Pancreas (tissue), 10 donors: ENCODE data around the gene ARL15. TPM values are rescaled to one million over a fixed set of nuclear protein-coding genes. Genes with fewer than 3 reads are reported as not detected.

ENCODE experiments used
- ATAC-seq, 4 donors: fragments of 200-7000 bp; cut with Tn5 transposase; one replicate each; pipeline versions ENCODE4 v1.8.0 to v1.9.1; 2020; ENCODE audit warnings: mild to moderate bottlenecking in 4 of 4, moderate library complexity in 4 of 4
- DNase-seq, 6 donors: peaks; one replicate each; pipeline ENCODE4 v3.0.0-alpha.2; 2020
- FAIRE-seq: peaks from 2 replicates; lab custom pipeline; 2012; peaks lifted over from hg19 to GRCh38; lab: Jason Lieb, UNC
- H3K27ac ChIP-seq, 4 donors: fragments of 200-600 bp; sonication (generic); 1 replicate in 3 of 4; 2 replicates in 1 of 4; pipeline versions ENCODE4 v1.5.0 to v1.8.0; 2020
- H3K27me3 ChIP-seq, 4 donors: fragments of 200-600 bp; one replicate each; pipeline ENCODE4 v1.8.0; 2021
- H3K36me3 ChIP-seq, 3 donors: fragments of 200-600 bp; sonication (generic) in 1 of 3; one replicate each; pipeline versions ENCODE4 v1.5.0 to v1.8.0; 2020 to 2021
- H3K4me1 ChIP-seq, 3 donors: fragments of 200-600 bp; one replicate each; pipeline ENCODE4 v1.8.0; 2021
- H3K4me3 ChIP-seq, 4 donors: fragments of 200-600 bp; sonication (generic) in 2 of 4; one replicate each; pipeline versions ENCODE4 v1.5.0 to v1.8.0; 2020 to 2021
- H3K9me3 ChIP-seq, 4 donors: fragments of 200-600 bp; one replicate each; pipeline ENCODE4 v1.8.0; 2021
- CTCF ChIP-seq, 4 donors: fragments of 200-600 bp; sonication (generic) in 3 of 4; IDR thresholded peaks; one replicate each; pipeline versions ENCODE4 v1.5.0 to v1.8.0; 2021; ENCODE audit warnings: antibody characterized with exemption in 4 of 4
- WGBS, 2 donors: extraction: QIAGEN DNeasy Blood & Tissue Kit; methylation state at CpG; one replicate each; pipeline ENCODE4 v1.1.7; 2013; 5-methylcytosine and 5-hydroxymethylcytosine counted together
- intact Hi-C, 3 donors: fragments of 100-400 bp; cut with DNase I; formaldehyde crosslinking; loops; one replicate each; pipeline versions ENCODE4 v1.11.1 to v1.14.2; 2022
- polyA plus RNA-seq, 2 donors: library from polyadenylated mRNA; stranded (reverse); fragments of 200-250 nt; gene quantifications; one replicate each; pipeline ENCODE4 v1.2.3, GENCODE V29; 2013
- total RNA-seq, 6 donors: library from RNA; stranded (reverse); fragmentation: NEBNext Ultra II Directional in 4 of 6; extraction: Animal tissue kit (Norgen Biotek cat#: 25700) in 4 of 6; gene quantifications; one replicate each; pipeline versions ENCODE4 v1.2.1 to v1.2.4, GENCODE V29; 2021 to 2023
- donor health status: healthy with polysubstance abuse.
- donor health status: DM: no; HTN: no; CAD: no; lungs with moderate emphysema.
- donor health status: DM: no; HTN: no; CAD: no.
- donor health status: control.
- donor health status: control.
- donor health status: Bipolar disorder and iron deficiency.
- donor health status: DM: yes; HTN: yes; CAD: no.
- donor health status: DM: no; HTN: no; CAD: no.
- donor health status: DM: no; HTN: no; CAD: no.
- donor health status: DM: yes; HTN: yes; CAD: no.

The ARL15 gene
- total and polyA plus RNA-seq, 8 donors: 3.9 to 14.0 (median 6.7) TPM

GRCh38 chr5:54296386-54296785, 14.0 kb downstream of the ARL15 start:
- FAIRE-seq (no peak), DNase-seq (peak in 2 of 6 donors; percentile 10 to 24), ATAC-seq (peak; percentile 66 to 92 (median 90))
- intact Hi-C loops: no loop called here
- peaks cover 0 to 13% (median 0%) of the 10 kb centered on the region in 3 donors for H3K4me1 ChIP-seq
- no peaks in the 10 kb centered on the region for H3K27me3 ChIP-seq
- 14 to 18% methylated on average over 2 of the region's 2 CpGs for WGBS, 2 donors
- H3K36me3 ChIP-seq: no peaks in the 10 kb centered on the region
- TF ChIP-seq CTCF (IDR thresholded peaks at IDR 0.05): no peak
- no peak overlapping the region for H3K27ac ChIP-seq
- H3K9me3 ChIP-seq: no peaks in the 10 kb centered on the region
- no peak overlapping the region for H3K4me3 ChIP-seq

GRCh38 chr5:54295651-54296276, 14.6 kb downstream of the ARL15 start:
- H3K27me3 ChIP-seq: no peaks in the 10 kb centered on the region
- 71 to 78% methylated on average over 8 of the region's 8 CpGs for WGBS, 2 donors
- no peak for TF ChIP-seq CTCF (IDR thresholded peaks at IDR 0.05)
- no peaks in the 10 kb centered on the region for H3K9me3 ChIP-seq
- DNase-seq (no peak), ATAC-seq (peak in 3 of 4 donors; percentile 46 to 55 (median 47)), FAIRE-seq (no peak)
- intact Hi-C loops: no loop called here
- H3K4me3 ChIP-seq: no peak overlapping the region
- no peak overlapping the region for H3K27ac ChIP-seq
- H3K36me3 ChIP-seq: no peaks in the 10 kb centered on the region
- H3K4me1 ChIP-seq: peaks cover 0 to 13% (median 0%) of the 10 kb centered on the region in 3 donors

GRCh38 chr5:54294097-54294667, 16.2 kb downstream of the ARL15 start:
- no peaks in the 10 kb centered on the region for H3K27me3 ChIP-seq
- no peak for FAIRE-seq
- no peaks in the 10 kb centered on the region for H3K9me3 ChIP-seq
- DNase-seq: no peak
- intact Hi-C loops: no loop called here
- WGBS, 2 donors: 73 to 80% methylated on average over 5 of the region's 5 CpGs
- H3K4me1 ChIP-seq: peaks cover 0 to 13% (median 0%) of the 10 kb centered on the region in 3 donors
- H3K36me3 ChIP-seq: no peaks in the 10 kb centered on the region
- TF ChIP-seq CTCF (IDR thresholded peaks at IDR 0.05): no peak
- no peak for ATAC-seq
- H3K4me3 ChIP-seq: no peak overlapping the region
- no peak overlapping the region for H3K27ac ChIP-seq

- no peaks in the 10 kb centered on the region for H3K36me3 ChIP-seq
- H3K4me3 ChIP-seq: no peak overlapping the region
- 97 to 98% methylated on average over 1 of the region's 1 CpG for WGBS, 2 donors
- H3K27me3 ChIP-seq: no peaks in the 10 kb centered on the region
- H3K27ac ChIP-seq: no peak overlapping the region
- peaks cover 0 to 13% (median 0%) of the 10 kb centered on the region in 3 donors for H3K4me1 ChIP-seq
- ATAC-seq: no peak
- H3K9me3 ChIP-seq: no peaks in the 10 kb centered on the region
- no peak for DNase-seq
- TF ChIP-seq CTCF (IDR thresholded peaks at IDR 0.05): no peak
- intact Hi-C loops: no loop called here
- no peak for FAIRE-seq
Observed at GRCh38 chr5:54292866-54293265, 17.5 kb downstream of the ARL15 start.

GRCh38 chr5:54291498-54291897, 18.9 kb downstream of the ARL15 start:
- intact Hi-C loops: no loop called here
- WGBS, 2 donors: 63 to 93% methylated on average over 3 of the region's 3 CpGs
- FAIRE-seq (no peak), ATAC-seq (no peak), DNase-seq (no peak)
- Histone ChIP-seq H3K27ac (no peak overlapping the region), H3K4me3 (no peak overlapping the region), H3K36me3 (no peaks in the 10 kb centered on the region), H3K9me3 (no peaks in the 10 kb centered on the region), H3K27me3 (no peaks in the 10 kb centered on the region), H3K4me1 (peaks cover 0 to 10% (median 0%) of the 10 kb centered on the region in 3 donors)
- no peak for TF ChIP-seq CTCF (IDR thresholded peaks at IDR 0.05)
